SU-DHL-6 (cell line): ENCODE results near the gene MYB.

Experiments
- CTCF ChIP-seq: fragments of 200-600 bp; sonication (generic); IDR thresholded peaks from one replicate; pipeline ENCODE4 v1.5.1; 2017; ENCODE audit warnings: antibody characterized with exemption, mild to moderate bottlenecking, low read length, moderate library complexity; ENCODE audit not compliant: insufficient read depth, poor library complexity, severe bottlenecking
- EZH2phosphoT487 ChIP-seq: fragments of 200-600 bp; sonication (generic), shearing (Covaris generic); conservative IDR thresholded peaks from 2 replicates; pipeline ENCODE4 v1.6.1; 2018; ENCODE audit warnings: mild to moderate bottlenecking, antibody characterized with exemption, low read length, moderate library complexity, mixed read lengths

- no peak for TF ChIP-seq CTCF
- TF ChIP-seq EZH2phosphoT487: no peak
Measured at GRCh38 chr6:135196739-135197510, 15.8 kb downstream of the MYB start.
